OCI-LY1 (cell line): ENCODE data around the gene ATP11A.

Experiments used
- CTCF ChIP-seq: fragments of 200-600 bp; sonication (generic), shearing (Covaris generic); IDR thresholded peaks from 2 replicates; pipeline ENCODE4 v1.5.1; 2017; ENCODE audit warnings: mild to moderate bottlenecking, antibody characterized with exemption, low read length, moderate library complexity, mixed read lengths
- EZH2 ChIP-seq: fragments of 200-600 bp; sonication (generic), shearing (Covaris generic); IDR thresholded peaks from 2 replicates; pipeline ENCODE4 v1.8.0; 2017; ENCODE audit warnings: borderline replicate concordance, mixed run types, mild to moderate bottlenecking, antibody characterized with exemption, low read length, moderate library complexity, mixed read lengths

DNA sequence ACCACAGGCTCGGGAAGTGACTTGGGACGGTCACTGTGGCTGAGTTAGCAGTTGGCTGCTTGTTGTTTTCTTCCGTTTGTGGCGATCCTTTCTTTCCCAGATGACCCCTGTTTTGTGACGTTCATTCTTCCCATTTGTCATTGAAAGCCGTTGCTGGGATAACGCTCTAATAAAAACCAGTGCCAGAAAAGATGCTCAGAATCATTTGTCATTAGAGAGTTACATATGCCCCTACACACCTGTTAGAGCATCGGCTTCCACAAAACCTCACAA, 239.9 kb downstream of the ATP11A start:
- TF ChIP-seq CTCF (no peak), EZH2 (no peak)
